ENCODE results near the gene ZNF805. TPM values are rescaled to one million over a fixed set of nuclear protein-coding genes. Genes with fewer than 3 reads are reported as not detected.

ZNF805 gene
- total and polyA plus RNA-seq, 2 donors (not counting 3 experiments of a cell fraction or from before 2014, with no cell fraction given): 1.6 to 8.6 TPM

DNA sequence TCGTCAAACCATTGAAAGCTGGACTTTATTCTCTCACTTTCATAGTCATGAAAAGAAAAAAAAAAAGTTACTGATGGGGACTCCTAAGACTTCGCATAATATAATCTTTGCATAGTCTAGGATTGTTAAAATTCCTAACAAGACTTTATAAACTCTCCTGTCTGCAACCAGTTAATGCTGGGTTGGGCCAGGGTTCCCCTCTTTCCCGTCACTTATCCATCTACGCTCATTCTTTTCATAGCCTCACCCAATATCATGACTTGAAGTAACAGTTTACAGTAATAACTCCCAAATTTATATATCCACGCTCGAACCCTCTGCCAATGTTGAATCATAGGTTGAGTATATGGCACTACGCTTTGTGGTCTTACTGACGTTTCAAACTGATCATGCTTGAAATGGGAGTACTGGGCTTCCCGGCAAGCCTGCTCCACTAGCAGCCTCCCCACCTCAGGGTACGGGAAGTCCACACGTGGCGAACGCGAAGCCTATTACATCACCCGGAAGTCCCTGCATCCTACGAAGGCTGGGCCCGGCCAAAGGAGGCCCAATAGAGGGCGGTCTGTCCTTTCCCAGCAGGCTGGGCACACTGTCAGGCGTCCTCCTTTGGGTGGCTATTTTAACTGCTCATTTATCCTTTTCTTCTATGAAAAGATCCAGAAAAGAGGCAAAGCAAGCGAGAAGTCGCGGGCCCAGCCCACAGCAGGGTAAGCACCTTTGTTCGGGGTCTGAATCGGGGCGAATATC lies 39.2 kb downstream of the ZNF805 start:
- dilution Hi-C loops (cut with MboI; ENCODE audit: extremely low pct_ligation_motif_present, low sequenced_read_pairs) (no loop called here), intact Hi-C loops (cut with micrococcal nuclease) (loop anchor here (1.0 to 5.0 kb wide), 6 partner anchors 39 to 110 kb away; partner anchors contain the start of genes TRAPPC2B, ZNF264, ZNF304 and ZNF543)
- ChIA-PET CTCF (no interaction called here), POLR2A (no interaction called here)
- Histone ChIP-seq H3K4me2 (ENCODE audit: insufficient read depth, low read length) (peak overlapping the region; percentile 74), H3K27ac (ENCODE audit: insufficient read depth, low read depth, low read length) (peak overlapping the region; percentile 90), H4K20me1 (replicated peaks; ENCODE audit: control insufficient read depth, extremely low read depth, insufficient read depth, low read length) (peaks cover 2% of the 10 kb centered on the region), H3K9me1 (replicated peaks; ENCODE audit: control insufficient read depth, extremely low read depth, insufficient read depth, low read length) (no peaks in the 10 kb centered on the region), H3K4me3 (replicated peaks in 1 of 3; ENCODE audit: insufficient read depth in 1 of 3, low read depth in 1 of 3, low read length in 3 of 3) (peak overlapping the region; percentile 21 to 77 (median 72)), H3K36me3 (ENCODE audit: control insufficient read depth in 2 of 2, extremely low read depth in 1 of 2, insufficient read depth in 2 of 2, low read length in 2 of 2) (peaks cover 5 to 7% of the 10 kb centered on the region in 2 experiments), H3K9ac (replicated peaks; ENCODE audit: extremely low read depth, insufficient read depth, low read length) (peak overlapping the region; percentile 96), H2AFZ (ENCODE audit: low read depth, low read length) (peak overlapping the region; percentile 72), H3K4me1 (ENCODE audit: control insufficient read depth, extremely low read depth, insufficient read depth, low read length) (peaks cover 20% of the 10 kb centered on the region), H3K79me2 (ENCODE audit: control insufficient read depth, insufficient read depth, low read length) (peaks cover 41% of the 10 kb centered on the region), H3K27me3 (ENCODE audit: control insufficient read depth in 2 of 2, insufficient read depth in 2 of 2, low read length in 2 of 2) (no peaks in the 10 kb centered on the region), H3K9me3 (replicated peaks; ENCODE audit: control insufficient read depth, insufficient read depth, low read length) (no peaks in the 10 kb centered on the region)
- TF ChIP-seq POLR2A (IDR thresholded peaks at IDR 0.05; ENCODE audit: low read depth, low read length) (peak; percentile 72), EZH2 (IDR thresholded peaks at IDR 0.05; ENCODE audit: borderline replicate concordance, low read depth, low read length, severe bottlenecking) (no peak), POLR2AphosphoS5 (IDR thresholded peaks at IDR 0.05; ENCODE audit: insufficient read depth, low read depth, low read length) (peak; percentile 26), MYC (IDR thresholded peaks at IDR 0.05; ENCODE audit: low read depth, low read length) (peak; percentile 97), FOS (IDR thresholded peaks at IDR 0.05; ENCODE audit: borderline replicate concordance, insufficient read depth, low read length) (no peak), GATA2 (IDR thresholded peaks at IDR 0.05; ENCODE audit: insufficient read depth, insufficient read length, low read depth, low read length) (no peak), JUN (IDR thresholded peaks at IDR 0.05; ENCODE audit: borderline replicate concordance, insufficient read depth, insufficient read length, low read depth) (peak; percentile 45), MAX (IDR thresholded peaks at IDR 0.05; ENCODE audit: insufficient read depth, insufficient read length) (peak; percentile 90)
- TF ChIP-seq, protein P1, sequence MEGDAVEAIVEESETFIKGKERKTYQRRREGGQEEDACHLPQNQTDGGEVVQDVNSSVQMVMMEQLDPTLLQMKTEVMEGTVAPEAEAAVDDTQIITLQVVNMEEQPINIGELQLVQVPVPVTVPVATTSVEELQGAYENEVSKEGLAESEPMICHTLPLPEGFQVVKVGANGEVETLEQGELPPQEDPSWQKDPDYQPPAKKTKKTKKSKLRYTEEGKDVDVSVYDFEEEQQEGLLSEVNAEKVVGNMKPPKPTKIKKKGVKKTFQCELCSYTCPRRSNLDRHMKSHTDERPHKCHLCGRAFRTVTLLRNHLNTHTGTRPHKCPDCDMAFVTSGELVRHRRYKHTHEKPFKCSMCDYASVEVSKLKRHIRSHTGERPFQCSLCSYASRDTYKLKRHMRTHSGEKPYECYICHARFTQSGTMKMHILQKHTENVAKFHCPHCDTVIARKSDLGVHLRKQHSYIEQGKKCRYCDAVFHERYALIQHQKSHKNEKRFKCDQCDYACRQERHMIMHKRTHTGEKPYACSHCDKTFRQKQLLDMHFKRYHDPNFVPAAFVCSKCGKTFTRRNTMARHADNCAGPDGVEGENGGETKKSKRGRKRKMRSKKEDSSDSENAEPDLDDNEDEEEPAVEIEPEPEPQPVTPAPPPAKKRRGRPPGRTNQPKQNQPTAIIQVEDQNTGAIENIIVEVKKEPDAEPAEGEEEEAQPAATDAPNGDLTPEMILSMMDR (IDR thresholded peaks at IDR 0.05; ENCODE audit: extremely low read depth in 1 of 2, insufficient read depth in 1 of 2, low read depth in 1 of 2, low read length in 2 of 2): peak in 1 of 2 donors; percentile 26
- peak; percentile 76 for FAIRE-seq
- TSS peak; percentile 74 for BruUV-seq (replicated peaks)
- peak; percentile 93 for DNase-seq (ENCODE audit: low read depth, low spot score)

Measured in endothelial cell of umbilical vein (primary cell).